ENCODE data around the gene TXNL4A.
"Not testable (repeated sequence)": the region's sequence is repeated elsewhere in the genome, so short reads cannot be mapped to it uniquely, and the experiment has no call there.

TXNL4A gene

GRCh38 chr18:79999701-80000100 lies 11.3 kb upstream of the TXNL4A start:
- not testable (repeated sequence) for FAIRE-seq; DNase-seq (ENCODE audit: low spot score)

- DNase-seq (ENCODE audit: low spot score): no peak
- no peak for FAIRE-seq
Measured at GRCh38 chr18:79991494-79991893, 3.1 kb upstream of the TXNL4A start.

DNA sequence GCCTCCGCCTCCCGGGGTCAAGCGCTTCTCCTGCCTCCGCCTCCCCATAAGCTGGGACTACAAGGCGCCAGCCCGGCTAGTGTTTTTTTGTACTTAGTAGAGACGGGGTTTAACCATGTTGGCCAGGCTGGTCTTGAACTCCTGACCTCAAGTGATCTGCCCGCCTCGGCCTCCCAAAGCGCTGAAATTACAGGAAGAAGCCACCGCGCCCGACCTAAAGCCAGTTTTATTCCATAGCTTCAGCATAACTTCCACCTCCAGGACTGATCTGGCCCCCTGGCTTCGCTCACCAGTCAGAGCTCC lies 783 bp upstream of the TXNL4A start:
- FAIRE-seq (no peak), DNase-seq (ENCODE audit: low spot score) (no peak)

DNA sequence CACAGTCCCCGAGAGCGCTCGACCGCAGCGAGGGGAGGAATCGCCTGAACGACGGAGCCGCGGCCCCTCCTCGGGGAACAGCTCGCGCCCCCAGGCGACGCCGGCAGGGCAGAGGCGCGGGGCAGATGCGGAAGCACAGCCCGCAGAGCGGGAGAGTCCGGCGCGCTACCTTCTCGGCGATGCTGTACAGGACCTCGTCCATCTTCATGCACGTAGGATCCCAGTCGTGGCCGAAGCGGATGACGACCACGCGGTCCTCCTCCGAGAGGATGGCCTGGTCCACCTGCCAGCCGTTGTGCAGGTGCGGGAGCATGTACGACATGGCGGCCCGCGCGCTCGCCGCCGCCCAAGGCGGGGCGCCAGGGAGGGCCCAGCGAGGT lies 302 bp downstream of the TXNL4A start:
- DNase-seq (ENCODE audit: low spot score) (no peak), FAIRE-seq (no peak)

GRCh38 chr18:79987566-79987965 lies 797 bp downstream of the TXNL4A start:
- DNase-seq (ENCODE audit: low spot score): no peak
- no peak for FAIRE-seq

GRCh38 chr18:79986726-79987125 lies 1.6 kb downstream of the TXNL4A start:
- FAIRE-seq (no peak), DNase-seq (ENCODE audit: low spot score) (no peak)

DNA sequence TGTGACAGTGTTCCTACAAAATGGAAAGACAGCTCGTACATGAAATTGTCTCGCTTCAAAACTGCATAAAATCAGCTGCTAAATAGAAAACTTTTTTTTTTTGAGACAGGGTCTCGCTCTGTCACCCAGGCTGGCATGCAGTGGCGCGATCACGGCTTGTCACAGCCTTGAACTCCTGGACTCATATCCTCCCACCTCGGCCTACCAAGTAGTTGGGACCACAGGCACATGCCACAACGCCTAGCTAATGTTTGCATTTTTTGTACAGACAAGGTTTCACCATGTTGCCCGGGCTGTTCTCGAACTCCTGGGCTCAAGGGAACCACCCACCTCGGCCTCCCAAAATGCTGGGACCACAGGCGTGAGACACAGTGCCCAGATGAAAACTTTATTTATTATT lies 3.2 kb downstream of the TXNL4A start:
- DNase-seq (ENCODE audit: low spot score): no peak

GRCh38 chr18:79983793-79984192 lies 4.6 kb downstream of the TXNL4A start:
- FAIRE-seq: no peak

More for the DNA sequence above, 3.2 kb downstream of the TXNL4A start:
- no peak for FAIRE-seq

GRCh38 chr18:79983253-79983652 lies 5.1 kb downstream of the TXNL4A start:
- DNase-seq (ENCODE audit: low spot score) (no peak), FAIRE-seq (no peak)

More at GRCh38 chr18:79983793-79984192, 4.6 kb downstream of the TXNL4A start:
- DNase-seq (ENCODE audit: low spot score): no peak

DNA sequence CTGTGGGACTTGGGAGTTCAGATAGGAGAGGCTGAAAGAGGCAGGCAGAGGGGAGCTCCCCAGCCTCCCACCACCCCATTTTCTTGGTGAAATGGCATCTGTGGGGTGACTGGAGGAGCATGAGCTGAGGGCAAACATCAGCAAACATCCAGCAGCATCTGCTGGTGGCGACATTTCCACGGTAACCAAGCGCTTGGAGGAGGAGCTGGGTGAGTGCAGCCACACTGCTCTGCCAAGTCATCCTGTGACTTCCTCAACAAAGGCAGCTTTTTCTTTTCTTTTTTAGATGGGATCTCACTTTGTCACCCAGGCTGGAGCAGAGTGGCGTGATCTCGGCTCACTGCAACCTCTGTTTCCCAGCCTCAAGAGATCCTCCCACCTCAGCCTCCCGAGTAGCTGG lies 5.6 kb downstream of the TXNL4A start:
- DNase-seq (ENCODE audit: low spot score): no peak

DNA sequence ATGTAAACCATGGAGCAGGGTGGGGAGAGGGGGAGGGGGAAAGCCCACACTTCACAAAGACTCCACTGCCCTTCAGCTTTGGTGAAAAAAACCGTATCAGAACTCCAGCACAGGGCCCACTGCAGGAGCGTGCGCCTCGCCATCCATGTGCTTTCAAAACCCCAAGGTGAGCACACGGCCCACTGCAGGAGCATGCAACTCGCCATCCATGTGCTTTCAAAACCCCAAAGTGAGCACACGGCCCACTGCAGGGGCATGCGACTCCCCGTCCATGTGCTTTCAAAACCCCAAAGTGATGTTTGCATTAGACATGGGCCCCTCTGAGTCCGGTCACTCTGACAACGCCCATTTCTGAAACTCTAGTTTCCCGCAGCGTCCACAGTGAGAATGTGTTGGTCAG lies 7.8 kb downstream of the TXNL4A start:
- no peak for DNase-seq (ENCODE audit: low spot score)
- FAIRE-seq: no peak

More for the DNA sequence above, 5.6 kb downstream of the TXNL4A start:
- no peak for FAIRE-seq

DNA sequence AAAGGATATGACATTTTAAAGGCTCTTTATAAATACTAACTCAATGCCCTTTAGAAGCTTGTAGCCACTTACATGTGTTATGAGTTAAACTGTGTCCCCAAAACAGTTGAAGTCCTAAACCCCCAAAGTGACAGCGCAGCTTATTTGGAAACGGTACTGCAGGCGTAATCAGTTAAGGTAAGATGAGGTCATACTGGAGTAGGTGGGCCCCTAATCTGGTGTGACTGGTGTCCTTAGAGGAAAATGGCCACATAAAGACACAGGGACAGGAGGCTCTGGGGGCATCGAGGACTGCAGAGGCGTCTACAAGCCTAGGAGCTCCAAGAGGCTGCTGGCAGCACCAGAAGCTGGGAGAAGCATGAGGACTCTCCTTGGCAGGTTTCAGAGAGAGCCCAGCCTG lies 8.5 kb downstream of the TXNL4A start:
- DNase-seq (ENCODE audit: low spot score): no peak
- no peak for FAIRE-seq

GRCh38 chr18:79975985-79976680 lies 12.2 kb downstream of the TXNL4A start:
- FAIRE-seq (no peak), DNase-seq (ENCODE audit: low spot score) (no peak)

- DNase-seq (ENCODE audit: low spot score): no peak
- FAIRE-seq: no peak
Measured at GRCh38 chr18:79975043-79975442, 13.3 kb downstream of the TXNL4A start.

- no peak for DNase-seq (ENCODE audit: low spot score)
- FAIRE-seq: no peak
Measured at GRCh38 chr18:79974025-79974654, 14.2 kb downstream of the TXNL4A start.

- DNase-seq (ENCODE audit: low spot score): no peak
- no peak for FAIRE-seq
Measured at GRCh38 chr18:79973517-79973916, 14.8 kb downstream of the TXNL4A start.

DNA sequence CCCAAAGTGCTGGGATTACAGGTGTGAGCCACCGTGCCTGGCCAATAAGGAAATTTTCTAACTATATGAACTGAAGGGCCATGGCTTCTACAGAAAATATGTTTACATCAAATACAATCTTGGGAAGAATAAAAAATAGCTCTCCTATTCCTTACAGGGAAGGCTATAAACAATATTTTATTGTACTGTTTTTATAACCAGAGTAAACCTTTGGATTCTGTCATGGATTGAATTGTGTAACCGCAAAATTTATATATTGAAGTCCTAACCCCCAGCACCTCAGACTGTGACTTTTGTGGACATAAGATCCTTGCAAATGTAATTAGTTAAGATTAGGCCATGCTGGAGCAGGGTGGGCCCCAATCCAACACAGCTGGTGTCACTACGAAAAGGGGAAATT lies 15.6 kb downstream of the TXNL4A start:
- FAIRE-seq (no peak), DNase-seq (ENCODE audit: low spot score) (no peak)

DNA sequence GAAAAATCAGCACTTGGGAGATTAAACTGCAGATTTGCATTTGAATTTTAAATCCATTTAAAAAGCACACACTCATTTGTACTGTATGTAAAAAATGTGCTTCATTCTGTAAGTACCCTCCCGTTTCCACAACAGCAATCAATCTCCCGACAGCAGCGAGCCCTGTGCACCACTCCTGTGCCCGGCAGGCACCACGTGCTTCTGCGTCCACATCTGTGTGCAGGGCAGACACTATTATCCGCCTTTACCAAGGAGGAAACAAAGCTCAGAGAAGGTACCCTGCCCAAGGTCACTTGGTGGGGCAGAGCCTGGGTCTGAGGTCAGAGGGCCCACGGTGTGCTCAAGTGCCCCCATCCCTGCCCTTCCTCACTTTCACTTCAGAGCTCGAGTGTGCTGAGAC lies 16.4 kb downstream of the TXNL4A start:
- FAIRE-seq (no peak), DNase-seq (ENCODE audit: low spot score) (no peak)

- FAIRE-seq (no peak), DNase-seq (ENCODE audit: low spot score) (no peak)
Measured at GRCh38 chr18:79971211-79971952, 17.0 kb downstream of the TXNL4A start.

GRCh38 chr18:79970419-79971133 lies 17.8 kb downstream of the TXNL4A start:
- no peak for FAIRE-seq
- no peak for DNase-seq (ENCODE audit: low spot score)

GRCh38 chr18:79965119-79965902 lies 23.1 kb downstream of the TXNL4A start:
- DNase-seq (ENCODE audit: low spot score) (peak; percentile 55), FAIRE-seq (no peak)

All from RCC 7860 (cell line).